ENCODE data around the gene ZMPSTE24.

GRCh38 chr1:40243351-40243750, 14.7 kb upstream of the ZMPSTE24 start:
- TF ChIP-seq CTCF (conservative IDR thresholded peaks at IDR 0.05 in 1 of 2, IDR thresholded peaks at IDR 0.05 in 1 of 2; ENCODE audit: extremely low read depth in 1 of 2, insufficient read depth in 1 of 2, low read depth in 1 of 2, low read length in 2 of 2) (no peak), EZH2 (IDR thresholded peaks at IDR 0.05; ENCODE audit: borderline replicate concordance, low read length) (no peak)

Data from mammary epithelial cell (primary cell).